Stimulated activated effector memory CD8-positive, alpha-beta T cell treated with anti-CD3 and anti-CD28 coated beads, Interleukin-12 subunit alpha, Interleukin-12 subunit beta, amount 100 ng/mL, for 72 hours (primary cell): ENCODE data around the gene CNOT10.
A peak's percentile ranks its signal among the peaks of the same experiment; 100 is the strongest.

Experiments
- ATAC-seq: fragments of 150-1000 bp; cut with Tn5 transposase; 2 replicates; pipeline ENCODE4 v1.10.0; 2021
- DNase-seq, 2 donors: peaks; one replicate each; pipeline ENCODE4 v3.0.0; 2021 to 2022; ENCODE audit warnings: low spot score in 2 of 2
- H3K27ac Mint-ChIP-seq: one replicate; pipeline ENCODE4 v1.8.0; 2022; ENCODE audit warnings: mild to moderate bottlenecking, mixed read lengths
- H3K36me3 Mint-ChIP-seq: one replicate; pipeline ENCODE4 v1.8.0; 2022; ENCODE audit warnings: mild to moderate bottlenecking, mixed read lengths
- H3K4me1 Mint-ChIP-seq: one replicate; pipeline ENCODE4 v1.8.0; 2022; ENCODE audit warnings: mixed read lengths
- H3K4me3 Mint-ChIP-seq: one replicate; pipeline ENCODE4 v1.8.0; 2022; ENCODE audit warnings: mild to moderate bottlenecking, mixed read lengths
- H3K9me3 Mint-ChIP-seq: one replicate; pipeline ENCODE4 v1.8.0; 2022; ENCODE audit warnings: mixed read lengths

The CNOT10 gene

DNA sequence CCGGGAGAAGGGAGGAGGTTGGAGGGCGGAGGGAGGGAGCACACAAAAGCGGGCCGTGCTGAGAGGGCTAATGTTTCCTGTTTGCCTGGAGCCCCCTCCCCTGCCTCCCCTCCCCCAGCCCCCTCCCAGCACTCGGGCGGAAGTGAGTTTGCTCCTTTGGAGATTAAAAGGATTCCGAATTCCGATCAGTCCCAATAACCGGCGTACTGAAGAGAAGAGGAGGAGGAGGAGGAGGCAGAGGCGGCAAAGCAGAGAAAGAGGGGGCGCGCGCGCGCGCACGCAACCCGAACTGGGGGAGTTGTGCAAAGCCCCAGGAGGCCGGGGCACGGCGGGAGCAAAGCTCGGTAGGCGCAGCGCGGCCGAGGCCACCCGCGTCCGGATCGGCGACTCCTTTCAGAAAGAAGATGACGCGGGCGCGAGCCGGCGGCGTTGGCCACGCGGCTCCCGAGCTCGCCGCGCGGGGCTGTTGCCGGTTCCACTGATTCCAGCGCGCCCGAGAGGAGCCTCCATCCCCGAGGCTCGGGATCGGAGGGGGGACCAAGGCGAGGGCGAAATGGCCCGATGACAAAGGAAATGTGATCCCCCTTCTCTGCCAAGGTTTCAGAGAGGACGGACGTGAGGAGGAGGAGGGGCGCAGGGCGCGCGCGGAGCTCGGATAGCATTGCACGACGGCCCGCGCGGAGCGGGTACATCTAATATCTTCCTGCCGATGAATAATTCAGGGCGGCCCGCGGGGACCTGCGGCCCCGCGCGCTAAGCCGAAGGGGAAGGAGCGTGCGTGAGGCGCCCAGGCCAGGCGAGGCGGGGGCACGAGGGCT lies 131.7 kb downstream of the CNOT10 start:
- peak in 1 of 2 donors; percentile 56 for DNase-seq

DNA sequence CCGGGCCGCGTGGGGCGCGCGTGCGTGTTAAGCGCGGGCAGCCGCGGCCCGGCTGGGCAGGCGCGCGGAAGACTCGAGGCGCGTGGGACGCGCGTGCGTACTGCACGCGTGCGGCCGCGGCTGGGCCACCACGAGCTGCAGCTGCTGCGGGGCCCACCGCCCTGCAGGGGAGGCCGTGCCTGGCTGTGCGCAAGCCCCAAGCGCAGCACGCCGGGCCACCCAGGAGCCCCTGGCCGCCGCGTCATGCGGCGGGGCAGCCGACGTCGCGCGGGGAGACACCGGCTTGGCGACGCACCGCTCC lies 132.2 kb downstream of the CNOT10 start:
- H3K9me3 Mint-ChIP-seq, result no peaks in the 10 kb centered on the region
- ATAC-seq (no peak), DNase-seq (no peak)
- no peak overlapping the region for H3K27ac Mint-ChIP-seq
- H3K4me1 Mint-ChIP-seq, result peaks cover 7% of the 10 kb centered on the region
- no peaks in the 10 kb centered on the region for H3K36me3 Mint-ChIP-seq
- H3K4me3 Mint-ChIP-seq, result peak overlapping the region; percentile 65

More for the DNA sequence above, 131.7 kb downstream of the CNOT10 start:
- Mint-ChIP-seq H3K9me3 (no peaks in the 10 kb centered on the region), H3K4me1 (peaks cover 7% of the 10 kb centered on the region), H3K27ac (no peak overlapping the region), H3K4me3 (peak overlapping the region; percentile 65), H3K36me3 (no peaks in the 10 kb centered on the region)
- ATAC-seq, result no peak

DNA sequence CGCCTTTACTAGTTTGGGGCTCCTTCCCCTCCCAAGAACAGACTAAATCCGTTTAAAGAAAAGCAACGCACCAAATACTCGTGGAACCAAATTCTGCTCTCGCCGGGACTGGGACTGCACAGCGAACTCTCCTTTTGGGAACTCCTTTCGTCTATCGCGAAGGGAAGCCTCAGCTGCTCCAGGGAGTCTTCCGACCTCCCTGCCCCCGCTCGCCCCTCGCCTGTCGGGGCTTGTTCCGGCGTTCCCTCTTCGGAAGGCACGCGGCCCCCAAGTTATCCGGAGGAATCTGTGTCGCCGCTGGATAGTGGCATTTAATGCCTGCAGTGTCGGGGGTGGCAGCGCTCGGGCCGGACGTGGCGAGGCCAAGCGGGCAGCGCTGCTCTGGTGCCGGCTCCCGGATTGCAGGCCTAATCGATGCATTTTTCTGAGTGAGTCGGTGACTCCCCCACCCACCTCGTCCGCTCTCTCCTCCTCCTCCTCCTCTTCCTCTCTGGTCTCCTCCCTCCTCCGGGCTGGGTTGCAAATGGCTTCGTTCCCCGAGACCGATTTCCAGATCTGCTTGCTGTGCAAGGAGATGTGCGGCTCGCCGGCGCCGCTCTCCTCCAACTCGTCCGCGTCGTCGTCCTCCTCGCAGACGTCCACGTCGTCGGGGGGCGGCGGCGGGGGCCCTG lies 132.7 kb downstream of the CNOT10 start, which contains the start of gene TRIM71:
Gene TRIM71, plus strand, starts transcription at position 440 of the 671 bp plus-strand sequence. Its CDS starts 84 bp downstream, at position 524.
- peak within 1 kb of the TSS; percentile 65 for H3K4me3 Mint-ChIP-seq
- DNase-seq, result peak in 1 of 2 donors; percentile 57
- H3K36me3 Mint-ChIP-seq, result no peaks in the 10 kb centered on the region
- H3K9me3 Mint-ChIP-seq, result no peaks in the 10 kb centered on the region
- H3K27ac Mint-ChIP-seq, result no peak within 1 kb of the TSS
- peak; percentile 23 for ATAC-seq
- peaks cover 7% of the 10 kb centered on the region for H3K4me1 Mint-ChIP-seq

GRCh38 chr3:32818229-32818969 lies 133.4 kb downstream of the CNOT10 start:
- ATAC-seq, result peak; percentile 44
- H3K27ac Mint-ChIP-seq, result no peak overlapping the region

DNA sequence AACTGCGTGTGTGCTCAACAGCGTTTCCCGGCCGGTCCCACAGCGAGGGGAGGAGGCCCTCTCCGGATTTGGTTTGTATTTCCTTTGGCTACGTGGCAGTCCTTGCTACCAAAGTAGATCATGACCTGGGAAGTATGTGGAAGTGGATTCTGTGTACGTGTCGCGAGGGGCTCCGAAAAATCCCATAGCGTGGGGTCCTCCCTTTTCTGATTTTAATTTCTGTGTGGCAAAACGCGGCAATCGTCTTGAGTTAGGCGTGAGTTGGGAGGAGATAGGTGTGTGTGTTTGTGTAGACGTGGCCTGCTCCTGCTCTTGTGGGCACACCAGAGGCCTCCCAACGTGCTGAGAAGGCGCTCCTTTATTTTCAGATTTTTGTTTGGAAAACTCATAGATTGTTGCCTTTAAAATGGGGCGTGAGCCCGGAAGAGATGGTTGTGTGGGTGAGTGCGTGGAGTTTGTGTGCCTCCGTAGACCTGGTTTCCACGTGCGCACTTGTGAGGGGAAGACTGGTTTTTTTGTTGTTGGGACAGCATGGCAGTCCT lies 134.1 kb downstream of the CNOT10 start:
- ATAC-seq (no peak), DNase-seq (no peak)
- Mint-ChIP-seq H3K27ac (no peak overlapping the region), H3K9me3 (no peaks in the 10 kb centered on the region), H3K4me3 (peak overlapping the region; percentile 65), H3K36me3 (no peaks in the 10 kb centered on the region), H3K4me1 (peaks cover 7% of the 10 kb centered on the region)

More at GRCh38 chr3:32818229-32818969, 133.4 kb downstream of the CNOT10 start:
- peaks cover 7% of the 10 kb centered on the region for H3K4me1 Mint-ChIP-seq
- no peak for DNase-seq
- H3K9me3 Mint-ChIP-seq, result no peaks in the 10 kb centered on the region
- no peaks in the 10 kb centered on the region for H3K36me3 Mint-ChIP-seq
- H3K4me3 Mint-ChIP-seq, result peak overlapping the region; percentile 65

DNA sequence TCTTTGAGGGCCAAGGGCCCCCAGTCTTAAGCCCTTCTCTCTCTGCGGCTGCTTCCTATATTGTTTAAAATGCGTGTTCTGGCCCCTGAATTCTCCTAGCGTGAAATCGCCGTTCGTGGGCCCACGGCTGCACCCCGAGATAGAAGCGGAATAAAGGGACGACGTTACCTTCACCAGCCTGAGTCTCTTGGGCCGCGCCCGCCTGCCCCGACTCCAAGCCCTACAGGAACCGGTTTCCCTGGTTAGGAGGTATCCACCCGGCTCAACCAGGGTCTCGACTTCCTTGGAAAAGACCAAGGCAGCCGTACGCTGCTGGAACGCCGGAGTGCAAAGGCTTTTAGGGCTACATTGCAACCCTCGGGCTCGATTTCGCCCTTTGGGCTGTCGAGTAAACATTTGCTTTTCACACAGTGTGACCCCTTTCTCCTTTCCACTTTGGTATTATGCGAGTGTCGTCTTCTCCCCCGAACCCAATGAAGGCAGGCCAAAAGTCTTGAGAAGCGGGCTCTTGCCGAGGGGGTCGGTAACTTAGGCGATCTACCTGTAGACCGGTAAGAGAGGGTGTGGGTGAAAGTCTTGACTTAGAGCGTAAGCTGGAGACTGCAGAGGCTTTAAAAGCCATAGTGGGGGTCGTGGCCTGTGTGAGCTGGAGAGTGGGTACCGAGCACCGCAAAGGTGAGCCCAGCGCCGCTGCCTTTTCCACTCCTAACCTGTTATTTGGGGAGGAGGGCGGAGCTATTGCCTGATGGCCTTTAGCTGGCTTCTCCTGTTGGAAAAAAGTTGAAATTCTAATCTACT lies 134.8 kb downstream of the CNOT10 start:
- H3K36me3 Mint-ChIP-seq, result no peaks in the 10 kb centered on the region
- H3K4me1 Mint-ChIP-seq, result peaks cover 1% of the 10 kb centered on the region
- H3K27ac Mint-ChIP-seq, result no peak overlapping the region
- no peak for DNase-seq
- H3K9me3 Mint-ChIP-seq, result no peaks in the 10 kb centered on the region
- H3K4me3 Mint-ChIP-seq, result peak overlapping the region; percentile 65
- ATAC-seq, result no peak

GRCh38 chr3:32820430-32820829 lies 135.4 kb downstream of the CNOT10 start:
- H3K4me3 Mint-ChIP-seq, result no peak overlapping the region

GRCh38 chr3:32820971-32821685 lies 136.1 kb downstream of the CNOT10 start:
- no peaks in the 10 kb centered on the region for H3K9me3 Mint-ChIP-seq
- ATAC-seq (no peak), DNase-seq (no peak)
- no peaks in the 10 kb centered on the region for H3K4me1 Mint-ChIP-seq
- H3K27ac Mint-ChIP-seq, result no peak overlapping the region
- H3K36me3 Mint-ChIP-seq, result no peaks in the 10 kb centered on the region
- H3K4me3 Mint-ChIP-seq, result no peak overlapping the region

More at GRCh38 chr3:32820430-32820829, 135.4 kb downstream of the CNOT10 start:
- no peak overlapping the region for H3K27ac Mint-ChIP-seq
- no peaks in the 10 kb centered on the region for H3K4me1 Mint-ChIP-seq
- ATAC-seq (no peak), DNase-seq (no peak)
- no peaks in the 10 kb centered on the region for H3K9me3 Mint-ChIP-seq
- no peaks in the 10 kb centered on the region for H3K36me3 Mint-ChIP-seq

GRCh38 chr3:32821686-32822296 lies 136.8 kb downstream of the CNOT10 start:
- Mint-ChIP-seq H3K36me3 (no peaks in the 10 kb centered on the region), H3K9me3 (no peaks in the 10 kb centered on the region), H3K27ac (no peak overlapping the region), H3K4me3 (no peak overlapping the region), H3K4me1 (no peaks in the 10 kb centered on the region)
- DNase-seq, result no peak
- ATAC-seq, result no peak

- no peak for ATAC-seq
- H3K4me1 Mint-ChIP-seq, result no peaks in the 10 kb centered on the region
- no peak for DNase-seq
- no peaks in the 10 kb centered on the region for H3K36me3 Mint-ChIP-seq
- H3K27ac Mint-ChIP-seq, result no peak overlapping the region
- no peak overlapping the region for H3K4me3 Mint-ChIP-seq
- H3K9me3 Mint-ChIP-seq, result no peaks in the 10 kb centered on the region
Measured at GRCh38 chr3:32822609-32823498, 137.9 kb downstream of the CNOT10 start.
